NCI-H2196 treated with DMSO at 0.1 percent for 48 hours (cell line): ENCODE results near the gene TMED8.

Experiments
- DNase-seq: peaks from one replicate; lab custom pipeline; 2025; ENCODE audit not compliant: unreplicated experiment; lab: John Stamatoyannopoulos, UW

TMED8 gene

DNA sequence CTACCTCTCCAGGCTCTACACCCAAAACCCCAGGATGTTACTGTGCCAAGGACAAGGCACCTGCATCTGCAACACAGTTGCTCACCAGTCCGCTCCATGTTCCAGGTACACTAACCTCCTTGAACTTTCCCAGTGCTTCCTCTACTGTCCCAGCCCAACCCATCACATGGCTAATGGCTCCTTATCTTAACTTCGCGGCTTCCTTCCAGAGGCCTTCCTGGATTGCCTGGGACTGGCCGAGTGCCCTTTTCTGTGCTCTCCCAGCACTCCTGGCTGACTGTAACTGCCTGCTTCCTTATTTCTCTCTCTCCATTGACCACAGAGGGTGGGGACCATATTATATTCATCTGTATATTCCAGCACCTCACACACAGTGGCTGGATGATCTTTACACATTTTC is 77.1 kb downstream of the TMED8 start:
- DNase-seq = no peak

- no peak for DNase-seq
Observed at GRCh38 chr14:77296906-77297305, 80.0 kb downstream of the TMED8 start.

- DNase-seq = no peak
Observed at GRCh38 chr14:77296155-77296554, 80.7 kb downstream of the TMED8 start.

DNA sequence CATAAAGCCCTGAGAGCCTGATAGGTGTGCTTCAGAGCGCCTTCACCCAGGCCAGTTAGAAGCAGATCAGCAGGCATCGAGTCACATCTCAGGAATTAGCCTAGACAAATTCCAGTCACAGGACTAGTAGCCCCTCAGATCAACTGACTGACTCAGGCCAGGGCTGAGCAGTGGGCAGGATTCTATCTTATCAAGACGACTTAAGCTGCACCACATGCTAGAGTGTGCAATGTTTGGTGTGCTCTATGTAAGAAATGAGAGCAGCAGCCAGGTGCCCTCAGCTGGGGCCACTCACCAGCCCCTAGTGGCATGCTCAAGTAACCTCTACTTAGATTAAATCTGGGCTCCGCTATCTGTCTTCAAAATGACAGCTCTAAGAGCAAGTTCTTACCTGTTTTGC is 86.2 kb downstream of the TMED8 start:
- no peak for DNase-seq

GRCh38 chr14:77286576-77286975 is 90.3 kb downstream of the TMED8 start:
- no peak for DNase-seq
